Stimulated activated CD8-positive, alpha-beta memory T cell treated with anti-CD3 and anti-CD28 coated beads, Interleukin-2, amount 100 ng/mL, for 48 hours (primary cell): ENCODE data around the gene CHST11.

Experiments used
- DNase-seq, 2 donors: peaks; one replicate each; pipeline ENCODE4 v3.0.0-alpha.2; 2020; ENCODE audit warnings: low read depth in 2 of 2

Gene CHST11

GRCh38 chr12:104673696-104674482 lies 217.1 kb downstream of the CHST11 start:
- no peak for DNase-seq

DNA sequence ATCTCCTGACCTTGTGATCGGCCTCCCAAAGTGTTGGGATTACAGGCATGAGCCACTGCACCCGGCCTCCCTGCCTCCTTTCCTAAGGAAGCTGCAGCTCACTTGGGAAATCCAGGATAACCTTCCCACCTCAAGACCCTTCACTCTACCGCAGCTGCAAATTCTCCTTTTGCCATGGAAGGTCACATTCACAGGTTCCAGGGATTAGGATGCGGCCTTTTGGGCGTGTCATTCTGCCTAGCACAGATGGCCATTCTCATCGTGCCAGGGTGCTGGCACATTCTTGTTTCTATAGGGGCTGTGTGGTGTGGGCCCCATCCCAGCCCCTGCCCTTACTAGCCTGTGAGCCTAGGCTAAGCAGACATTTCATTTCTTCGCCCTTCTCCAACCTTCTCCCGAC lies 219.9 kb downstream of the CHST11 start:
- no peak for DNase-seq

DNA sequence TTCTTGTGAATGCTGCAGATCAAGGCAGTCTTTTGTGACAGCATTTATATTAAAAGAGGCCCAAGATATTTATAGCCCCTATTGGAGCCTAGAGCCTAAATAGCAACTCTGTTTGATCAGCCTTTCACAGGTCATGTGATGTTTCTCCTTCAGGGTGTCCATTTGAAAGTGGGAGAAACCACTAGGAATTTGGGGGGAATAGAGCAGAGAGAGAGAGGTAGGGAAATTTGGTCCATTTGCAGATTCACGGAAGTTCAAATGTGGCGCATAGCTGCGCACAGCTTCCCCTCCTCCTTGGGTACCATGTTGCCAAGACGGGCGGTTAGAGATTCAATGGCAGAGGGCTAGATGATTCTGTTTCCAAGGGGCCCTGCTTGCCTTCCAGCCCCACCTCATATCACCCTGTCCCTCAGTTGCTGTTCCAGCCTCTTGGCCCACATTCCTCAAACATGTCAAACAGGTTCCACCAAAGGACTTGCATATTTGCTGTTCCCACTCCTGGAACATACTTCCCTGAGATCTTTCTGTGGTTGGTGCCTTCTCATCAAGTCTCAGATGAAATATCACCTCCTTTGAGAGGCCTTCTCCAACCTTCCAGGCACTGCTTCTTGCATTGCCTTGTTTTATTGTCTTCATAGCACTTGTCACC lies 220.8 kb downstream of the CHST11 start:
- DNase-seq, result no peak

DNA sequence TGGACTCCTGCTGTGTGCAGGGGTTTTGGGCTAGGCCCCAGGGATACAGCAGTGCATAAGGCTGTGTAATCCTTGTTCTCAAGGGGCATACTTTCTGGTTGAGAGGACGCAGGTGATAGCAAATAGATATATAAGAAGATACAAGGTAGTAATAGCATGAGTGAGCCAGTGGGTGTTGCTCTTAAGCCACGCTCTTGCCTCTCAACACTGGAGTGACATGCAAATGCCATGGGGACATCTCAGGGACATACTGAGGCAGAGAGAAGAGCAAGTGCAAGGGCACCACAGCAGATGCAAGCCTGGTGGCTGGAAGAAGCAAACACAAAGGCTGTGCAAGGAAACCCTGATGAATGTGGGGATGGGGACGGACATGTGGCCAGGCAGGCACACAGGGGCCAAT lies 223.3 kb downstream of the CHST11 start:
- no peak for DNase-seq

DNA sequence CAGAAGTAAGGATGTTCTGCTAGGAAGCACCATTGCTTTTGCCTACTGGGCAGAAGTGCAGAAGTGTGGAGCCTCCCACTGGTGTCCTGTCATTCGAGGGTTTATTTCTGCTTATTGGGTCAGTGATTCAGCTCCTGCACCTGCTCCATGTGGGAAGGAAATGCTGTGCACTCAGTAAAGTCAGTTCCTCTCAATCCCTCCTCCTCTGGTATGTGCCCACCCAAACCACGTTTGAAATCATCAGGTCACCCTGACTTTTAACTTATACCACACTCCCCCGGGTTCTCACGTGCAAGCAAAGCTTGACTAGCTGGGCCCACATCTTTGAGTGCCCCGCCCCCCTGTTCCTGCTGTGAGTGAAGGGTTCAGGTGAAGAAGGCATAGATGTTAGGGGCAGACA lies 223.7 kb downstream of the CHST11 start:
- peak in 1 of 2 donors; percentile 34 for DNase-seq

- no peak for DNase-seq
Measured at GRCh38 chr12:104681012-104681690, 224.4 kb downstream of the CHST11 start.

GRCh38 chr12:104682790-104683279 lies 226.1 kb downstream of the CHST11 start:
- peak; percentile 47 to 56 for DNase-seq

DNA sequence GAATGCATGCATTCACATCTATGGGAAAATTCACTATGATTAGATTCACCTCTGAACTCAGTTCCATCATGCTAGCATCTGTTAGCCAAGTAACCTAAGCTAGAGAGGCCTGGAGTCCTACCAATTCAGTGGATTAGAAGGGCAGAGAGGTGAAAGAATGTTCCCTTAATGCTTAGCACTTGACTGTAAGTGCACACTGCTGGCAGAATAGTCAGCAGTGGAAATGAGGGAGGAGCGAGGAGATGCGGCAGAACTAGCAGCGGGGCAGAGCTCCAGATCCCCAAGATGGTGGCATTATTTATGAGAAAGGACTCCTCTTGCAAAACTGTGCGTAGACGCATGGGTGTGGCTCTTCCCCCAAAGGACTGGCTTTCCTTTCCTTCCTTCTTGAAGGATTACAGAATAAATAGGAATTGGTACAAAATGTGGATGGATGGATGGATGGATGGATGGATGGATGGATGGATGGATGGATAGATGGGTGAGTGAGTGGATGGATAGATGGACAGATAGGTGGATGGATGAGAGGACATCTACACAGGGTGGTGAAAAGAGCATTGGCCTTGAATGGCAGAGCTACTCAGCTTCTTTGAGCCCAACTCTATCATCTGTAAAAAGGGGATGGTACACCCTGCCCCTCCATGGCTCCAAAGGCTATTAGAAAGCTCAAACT lies 227.2 kb downstream of the CHST11 start:
- no peak for DNase-seq

- DNase-seq, result no peak
Measured at GRCh38 chr12:104684884-104685283, 228.1 kb downstream of the CHST11 start.

DNA sequence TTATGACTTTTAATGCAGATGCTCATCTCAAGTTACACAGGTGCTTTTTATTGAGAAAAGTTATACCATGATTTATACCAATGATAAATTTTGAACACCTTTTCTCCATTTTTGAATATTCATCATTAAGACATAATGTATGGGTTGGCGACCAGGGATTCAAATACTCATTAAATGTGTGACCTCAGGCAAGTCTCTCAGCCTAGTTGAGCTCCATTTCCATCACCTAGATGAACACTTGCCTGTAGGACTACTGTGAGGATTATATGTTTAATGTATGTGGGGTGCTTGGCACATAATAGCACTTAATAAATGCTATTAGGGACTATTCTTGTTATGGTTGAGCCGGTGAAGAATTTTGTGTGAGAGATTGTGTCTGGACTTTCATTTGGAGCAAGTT lies 228.6 kb downstream of the CHST11 start:
- no peak for DNase-seq

DNA sequence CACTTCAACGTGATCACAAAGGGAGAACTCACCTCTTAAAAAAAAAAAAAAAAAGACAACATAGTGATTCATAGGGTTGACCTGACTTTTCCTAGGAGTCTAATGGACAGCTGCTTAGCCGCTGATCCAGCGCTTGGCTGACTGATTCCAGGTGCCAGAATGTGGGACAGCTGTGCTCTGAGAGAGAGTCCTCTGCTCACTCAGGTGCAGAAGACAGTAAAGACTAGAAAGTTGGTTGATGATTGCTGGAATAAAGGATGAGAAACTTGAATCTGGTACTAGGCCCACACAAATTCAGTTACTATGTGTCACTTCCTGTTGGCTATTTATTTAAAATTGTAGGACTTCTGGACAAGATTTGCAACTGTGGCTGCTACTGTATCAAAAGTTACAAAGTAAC lies 229.4 kb downstream of the CHST11 start:
- no peak for DNase-seq

- DNase-seq, result peak; percentile 18 to 37
Measured at GRCh38 chr12:104687823-104688573, 231.2 kb downstream of the CHST11 start.

DNA sequence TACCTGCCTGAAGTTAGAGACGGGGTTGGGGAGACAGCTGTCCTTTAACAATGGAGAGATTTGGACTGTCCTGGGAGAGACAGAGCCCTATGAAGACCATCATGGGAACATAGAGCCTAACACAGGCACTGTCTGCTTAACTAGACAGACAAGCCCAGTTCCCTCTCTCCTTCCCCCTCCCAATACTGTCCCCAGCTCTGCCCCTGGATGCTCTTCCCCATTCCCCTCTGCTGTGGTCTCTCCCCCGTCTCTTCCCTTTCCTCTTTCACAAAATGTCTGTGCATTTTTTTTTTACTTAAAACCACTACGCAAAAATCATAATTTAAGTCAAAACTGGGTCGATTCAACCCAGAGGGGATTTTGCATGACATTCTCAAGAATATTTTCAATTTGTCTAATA lies 232.9 kb downstream of the CHST11 start:
- no peak for DNase-seq

GRCh38 chr12:104691721-104692556 lies 235.2 kb downstream of the CHST11 start:
- no peak for DNase-seq

GRCh38 chr12:104692557-104693218 lies 235.9 kb downstream of the CHST11 start:
- DNase-seq, result no peak

GRCh38 chr12:104693493-104693892 lies 236.7 kb downstream of the CHST11 start:
- DNase-seq, result no peak

DNA sequence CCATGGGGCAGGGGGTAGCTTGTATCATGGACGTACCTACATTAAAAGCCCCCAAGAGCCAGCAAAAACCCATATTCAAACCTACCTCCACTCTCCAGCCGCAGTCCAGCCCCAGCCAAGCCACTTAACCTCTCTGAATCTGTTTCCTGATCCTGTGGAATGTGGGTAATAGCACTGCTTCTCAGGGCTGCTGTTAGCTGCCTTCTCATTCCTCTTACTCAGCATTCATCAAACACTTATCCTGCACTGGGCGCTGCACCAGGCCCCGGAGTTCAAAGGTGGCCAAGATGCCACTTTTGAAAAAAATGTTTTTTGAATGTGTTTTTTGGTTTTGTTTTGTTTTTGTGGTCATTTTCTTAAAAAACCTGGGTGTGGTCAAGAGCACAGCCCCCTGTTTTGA lies 237.4 kb downstream of the CHST11 start:
- DNase-seq, result no peak

DNA sequence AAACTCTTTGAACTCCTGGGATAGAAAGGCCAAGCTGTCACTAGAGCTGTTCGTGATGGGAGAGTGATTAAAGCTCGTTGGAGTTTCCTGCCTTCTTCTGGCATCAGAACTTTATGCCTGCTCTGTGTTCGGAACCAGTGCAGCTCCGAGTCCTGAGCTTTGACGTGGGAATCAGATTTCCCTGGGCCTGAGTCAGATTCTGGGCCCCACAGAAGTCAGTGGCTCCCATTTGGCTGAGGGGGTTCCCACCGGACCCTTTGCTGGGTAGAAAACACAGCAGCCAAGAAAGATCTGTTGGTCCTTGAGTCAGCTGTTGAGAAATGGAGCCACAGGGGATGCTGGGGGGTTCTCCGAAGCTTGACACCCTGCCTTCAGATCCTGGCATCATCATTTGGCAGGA lies 238.0 kb downstream of the CHST11 start:
- no peak for DNase-seq

DNA sequence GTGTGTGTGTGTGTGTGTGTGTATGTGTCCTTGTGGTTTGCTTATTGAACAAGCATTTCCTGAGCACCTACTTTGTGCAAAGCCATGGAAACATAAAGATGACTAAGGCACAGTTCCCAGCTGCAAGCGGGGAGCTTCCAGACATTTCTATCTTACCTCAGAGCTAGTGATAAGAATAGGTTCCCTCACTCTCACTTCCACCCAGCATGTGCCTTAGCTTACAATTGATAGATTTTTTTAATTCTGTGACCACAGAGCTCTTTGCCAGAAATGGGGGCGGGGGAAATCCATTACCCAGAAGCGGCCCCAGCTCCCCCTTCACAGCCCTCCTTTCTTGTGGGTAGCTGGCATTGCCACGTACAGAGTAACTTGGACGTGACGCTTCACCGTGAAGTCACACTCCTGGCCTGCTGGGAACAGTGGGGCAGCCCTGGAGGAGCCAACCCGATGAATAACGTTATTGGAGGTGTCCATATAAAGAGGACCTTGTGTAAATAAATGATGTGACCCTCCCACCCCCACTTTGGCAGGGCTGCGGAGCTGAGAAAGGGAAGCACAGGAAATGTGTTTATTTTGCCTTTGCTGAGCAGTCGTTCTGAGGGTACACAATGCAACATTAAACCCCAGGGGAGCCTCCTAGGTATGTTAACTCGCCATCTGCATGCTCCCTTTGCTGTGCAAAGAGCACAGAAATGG lies 238.9 kb downstream of the CHST11 start:
- peak; percentile 64 to 77 for DNase-seq
